ENCODE data around the gene HS1BP3.

Gene HS1BP3, protein sequence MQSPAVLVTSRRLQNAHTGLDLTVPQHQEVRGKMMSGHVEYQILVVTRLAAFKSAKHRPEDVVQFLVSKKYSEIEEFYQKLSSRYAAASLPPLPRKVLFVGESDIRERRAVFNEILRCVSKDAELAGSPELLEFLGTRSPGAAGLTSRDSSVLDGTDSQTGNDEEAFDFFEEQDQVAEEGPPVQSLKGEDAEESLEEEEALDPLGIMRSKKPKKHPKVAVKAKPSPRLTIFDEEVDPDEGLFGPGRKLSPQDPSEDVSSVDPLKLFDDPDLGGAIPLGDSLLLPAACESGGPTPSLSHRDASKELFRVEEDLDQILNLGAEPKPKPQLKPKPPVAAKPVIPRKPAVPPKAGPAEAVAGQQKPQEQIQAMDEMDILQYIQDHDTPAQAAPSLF

DNA sequence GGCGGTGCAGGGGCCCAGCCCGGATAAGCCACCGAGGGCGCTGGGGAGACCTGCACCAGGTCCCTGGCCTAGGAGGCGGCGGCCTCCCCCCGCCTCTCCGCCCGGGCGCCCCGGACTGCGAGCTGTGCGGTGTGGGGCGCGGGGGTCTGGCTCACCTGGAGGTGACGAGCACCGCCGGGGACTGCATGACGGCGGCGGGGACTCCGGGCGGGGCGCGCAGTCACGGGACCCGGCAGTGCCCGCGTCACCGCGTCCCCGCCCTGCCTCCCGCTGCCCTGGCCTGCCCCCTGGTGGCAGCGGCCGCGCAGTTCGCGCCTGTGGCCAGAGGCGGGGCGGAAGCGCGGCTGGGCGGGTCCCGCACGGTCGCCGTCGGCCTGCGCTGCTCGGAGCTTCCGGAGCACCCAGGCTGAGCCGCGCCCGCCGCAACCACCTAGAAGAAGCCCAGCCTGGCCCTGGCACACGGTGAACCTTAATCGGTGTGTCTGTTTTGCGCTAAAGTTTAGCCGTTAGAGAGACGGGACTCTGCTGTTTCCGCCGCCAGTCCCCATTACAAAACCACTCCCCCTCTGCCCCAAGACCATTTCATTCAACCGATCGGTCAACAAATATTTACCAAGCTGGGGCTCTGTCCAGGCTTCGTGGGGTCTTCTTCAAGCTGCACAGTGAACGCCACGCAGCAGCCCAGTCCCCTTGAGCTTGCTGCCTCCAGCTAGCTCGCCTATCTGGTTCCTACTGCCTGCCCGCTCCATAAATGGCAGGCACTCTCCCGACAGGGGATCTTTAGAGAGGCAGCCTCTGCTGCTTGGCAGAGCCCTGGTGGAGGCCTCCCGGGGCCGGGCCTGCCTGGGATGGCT, at the start of gene HS1BP3:
HS1BP3 (minus strand) TSS at position 222 of the 854 bp plus-strand sequence; CDS start at position 187, 35 bp downstream.
- H3K36me3 ChIP-seq: no peaks in the 10 kb centered on the region
- H3K9me3 ChIP-seq: no peaks in the 10 kb centered on the region
- H3K4me3 ChIP-seq: peak within 1 kb of the TSS; percentile 79
- no peaks in the 10 kb centered on the region for H3K27me3 ChIP-seq
- TF ChIP-seq Cebpa-rat (IDR thresholded peaks at IDR 0.05): no peak
- H3K4me2 ChIP-seq: peak within 1 kb of the TSS; percentile 98
- H3K4me1 ChIP-seq: peaks cover 53% of the 10 kb centered on the region
- peak within 1 kb of the TSS; percentile 73 for H3K27ac ChIP-seq
- H3K9ac ChIP-seq: peak within 1 kb of the TSS; percentile 80
- H4K20me1 ChIP-seq: no peaks in the 10 kb centered on the region

DNA sequence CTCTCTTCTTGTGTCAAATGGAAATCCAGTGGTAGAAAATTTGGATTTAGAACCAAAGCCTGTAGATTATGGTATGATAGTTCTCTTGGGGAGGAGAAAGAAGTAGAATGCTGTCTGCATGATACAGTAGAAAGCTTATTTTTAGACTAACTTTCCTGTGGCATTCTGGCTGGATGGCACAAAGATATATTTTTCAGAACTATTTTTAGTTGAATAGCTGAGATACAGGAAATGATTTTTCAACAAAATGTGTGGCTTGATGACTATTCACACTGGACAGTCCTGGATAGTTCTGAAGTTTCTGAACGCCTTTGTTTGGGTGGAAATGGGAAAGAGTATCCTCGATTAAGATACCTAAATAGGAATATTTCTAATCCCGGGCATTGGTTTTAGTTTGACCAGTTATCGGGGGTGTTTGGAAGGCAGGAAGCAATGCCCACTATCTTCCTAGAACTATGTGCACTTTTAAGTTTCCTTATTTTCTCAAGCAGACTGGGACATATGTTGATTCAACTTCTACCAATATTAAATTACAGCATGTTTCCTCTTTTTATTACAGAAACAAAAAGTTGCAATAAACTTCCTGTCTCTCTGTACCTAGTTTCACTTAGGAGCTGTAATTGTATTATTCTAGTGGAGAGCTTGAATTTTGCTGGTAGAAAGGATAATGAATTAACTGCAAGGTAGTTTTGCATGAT, 48.2 kb upstream of the HS1BP3 start:
- Histone ChIP-seq H3K9ac (no peak overlapping the region), H3K4me1 (peaks cover 21% of the 10 kb centered on the region), H3K27me3 (no peaks in the 10 kb centered on the region), H3K9me3 (no peaks in the 10 kb centered on the region), H3K36me3 (peaks cover 39% of the 10 kb centered on the region), H3K27ac (peak overlapping the region; percentile 19; the same call in 1 of the 2 replicates), H4K20me1 (no peaks in the 10 kb centered on the region), H3K4me2 (peak overlapping the region; percentile 74), H3K4me3 (no peak overlapping the region)
- TF ChIP-seq Cebpa-rat (IDR thresholded peaks at IDR 0.05): no peak

DNA sequence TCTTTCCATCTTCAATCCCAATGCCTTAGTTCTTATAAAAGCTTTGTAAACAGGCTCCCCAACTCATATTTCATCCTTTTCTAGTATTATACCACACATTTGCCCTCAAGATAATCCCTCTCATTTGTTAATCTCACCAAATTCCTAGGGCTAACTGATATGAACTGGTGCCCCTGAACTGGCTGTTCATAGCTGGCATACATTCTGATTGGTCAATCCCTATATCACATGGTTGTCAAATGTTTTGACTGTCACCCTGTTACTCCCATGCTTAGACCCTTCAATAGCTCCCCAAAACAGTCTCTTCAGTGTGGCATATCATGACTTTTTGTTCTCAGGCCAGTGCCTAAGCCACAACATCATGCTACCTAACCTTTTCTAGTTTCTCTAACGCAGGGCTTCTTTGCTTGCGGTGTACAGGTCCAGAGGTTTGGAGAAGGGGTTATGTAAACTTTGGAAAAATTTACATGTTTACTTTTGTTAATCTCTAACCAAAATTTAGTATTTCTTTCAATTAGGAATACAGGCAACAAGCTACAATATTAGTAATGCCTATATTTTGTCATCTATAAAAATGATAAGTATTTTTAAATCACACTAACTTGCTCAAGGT, 46.5 kb upstream of the HS1BP3 start:
- Histone ChIP-seq H3K4me1 (peaks cover 21% of the 10 kb centered on the region), H3K9me3 (no peaks in the 10 kb centered on the region), H3K4me3 (no peak overlapping the region), H3K9ac (no peak overlapping the region), H3K27me3 (no peaks in the 10 kb centered on the region), H3K36me3 (peaks cover 52% of the 10 kb centered on the region), H4K20me1 (no peaks in the 10 kb centered on the region), H3K4me2 (no peak overlapping the region), H3K27ac (no peak overlapping the region)
- no peak for TF ChIP-seq Cebpa-rat (IDR thresholded peaks at IDR 0.05)

DNA sequence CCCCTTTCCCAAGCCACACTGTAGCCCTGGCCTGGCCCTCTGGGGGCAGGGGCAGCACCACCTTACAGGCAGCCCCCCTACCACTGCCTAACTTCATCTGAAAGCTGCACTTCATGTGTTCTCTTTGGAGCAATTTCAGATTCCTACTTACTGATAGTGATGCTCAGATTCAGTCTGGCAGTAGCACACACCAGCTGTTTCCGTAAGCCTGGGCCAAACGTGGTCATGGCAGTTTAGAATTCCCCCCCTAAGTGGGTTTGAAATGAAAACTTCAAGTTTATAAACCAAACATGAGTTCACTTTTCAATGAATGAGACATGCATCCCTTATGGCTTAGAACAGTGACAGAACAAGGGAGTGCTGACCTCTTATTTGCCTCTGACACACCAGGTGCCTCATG, 45.5 kb upstream of the HS1BP3 start:
- Histone ChIP-seq H3K9me3 (no peaks in the 10 kb centered on the region), H3K4me3 (no peak overlapping the region), H3K27ac (no peak overlapping the region), H3K36me3 (peaks cover 53% of the 10 kb centered on the region), H3K4me2 (no peak overlapping the region), H3K4me1 (peaks cover 21% of the 10 kb centered on the region), H3K27me3 (no peaks in the 10 kb centered on the region), H4K20me1 (no peaks in the 10 kb centered on the region), H3K9ac (no peak overlapping the region)
- no peak for TF ChIP-seq Cebpa-rat (IDR thresholded peaks at IDR 0.05)

DNA sequence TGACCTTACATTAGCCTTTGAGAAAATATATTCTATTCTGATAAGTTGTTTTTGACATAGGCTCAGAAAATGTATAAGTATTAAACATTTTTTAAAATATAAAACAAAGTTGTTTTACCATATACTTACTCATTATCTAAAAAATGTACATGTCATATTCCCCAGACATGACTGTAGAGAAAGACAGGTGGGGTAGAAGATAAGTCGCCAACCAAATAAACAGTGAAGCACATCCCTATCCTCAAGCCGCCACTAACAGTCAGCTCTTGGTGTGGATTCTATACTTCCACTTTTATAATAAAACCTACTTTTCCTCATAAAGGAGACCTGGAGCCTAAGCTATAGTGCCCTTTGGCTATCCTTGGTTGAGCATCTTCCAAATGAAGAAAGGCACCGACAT, 42.4 kb upstream of the HS1BP3 start:
- no peak overlapping the region for H3K4me2 ChIP-seq
- H3K4me1 ChIP-seq: peaks cover 3% of the 10 kb centered on the region
- TF ChIP-seq Cebpa-rat (IDR thresholded peaks at IDR 0.05): no peak
- H3K27me3 ChIP-seq: no peaks in the 10 kb centered on the region
- no peak overlapping the region for H3K27ac ChIP-seq
- H3K9me3 ChIP-seq: no peaks in the 10 kb centered on the region
- H3K9ac ChIP-seq: no peak overlapping the region
- H3K4me3 ChIP-seq: no peak overlapping the region
- peaks cover 71% of the 10 kb centered on the region for H3K36me3 ChIP-seq
- no peaks in the 10 kb centered on the region for H4K20me1 ChIP-seq

DNA sequence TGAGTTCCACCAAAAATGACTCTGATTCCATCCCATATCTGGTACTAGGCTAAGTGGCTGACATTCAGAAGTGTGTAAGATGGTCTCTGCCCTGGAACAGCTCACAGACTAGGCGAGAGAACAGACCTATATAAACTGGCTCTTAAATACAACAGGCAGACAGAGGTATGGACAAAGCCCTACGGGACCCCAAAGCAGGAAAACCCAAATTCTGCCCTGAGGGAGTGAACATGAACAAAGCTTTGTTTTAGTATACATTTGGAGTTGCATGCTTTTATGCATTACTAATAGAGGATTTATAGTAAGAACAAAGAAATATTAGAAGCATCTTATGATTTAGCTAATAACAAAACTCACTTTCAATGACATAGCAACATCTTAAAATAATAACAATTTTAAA, 41.2 kb upstream of the HS1BP3 start:
- no peaks in the 10 kb centered on the region for H3K9me3 ChIP-seq
- H3K27me3 ChIP-seq: no peaks in the 10 kb centered on the region
- TF ChIP-seq Cebpa-rat (IDR thresholded peaks at IDR 0.05): no peak
- no peak overlapping the region for H3K27ac ChIP-seq
- H3K4me2 ChIP-seq: no peak overlapping the region
- no peak overlapping the region for H3K4me3 ChIP-seq
- no peaks in the 10 kb centered on the region for H4K20me1 ChIP-seq
- H3K4me1 ChIP-seq: no peaks in the 10 kb centered on the region
- no peak overlapping the region for H3K9ac ChIP-seq
- H3K36me3 ChIP-seq: peaks cover 79% of the 10 kb centered on the region

DNA sequence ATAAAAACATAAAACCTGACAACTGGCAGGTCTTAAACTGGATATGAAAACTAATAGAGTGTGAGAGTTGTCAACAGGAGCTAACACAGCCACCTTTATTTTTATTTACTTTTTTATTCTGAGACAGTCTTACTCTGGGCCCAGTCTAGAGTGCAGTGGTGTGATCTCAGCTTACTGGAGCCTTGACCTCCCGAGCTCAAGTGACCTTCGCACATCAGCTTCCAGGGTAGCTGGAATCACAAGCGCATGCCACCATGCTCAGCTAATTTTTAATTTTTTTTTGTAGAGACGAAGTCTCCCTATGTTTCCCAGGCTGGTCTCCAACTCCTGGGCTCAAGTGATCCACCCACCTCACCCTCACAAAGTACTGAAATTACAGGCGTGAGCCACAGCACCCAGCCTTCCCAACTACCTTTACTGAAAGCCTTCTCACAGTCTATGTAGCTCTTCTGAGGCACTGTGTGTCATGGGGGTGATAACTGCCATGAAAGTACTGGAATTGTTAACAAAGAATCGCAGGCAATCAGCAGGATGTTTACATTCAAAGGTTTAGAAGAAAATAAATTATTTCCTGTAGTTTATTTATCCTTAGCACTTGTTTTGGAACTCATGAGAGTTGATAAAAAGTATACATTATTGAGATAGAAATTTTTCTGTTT, 40.3 kb upstream of the HS1BP3 start:
- no peaks in the 10 kb centered on the region for H3K9me3 ChIP-seq
- no peak overlapping the region for H3K9ac ChIP-seq
- no peaks in the 10 kb centered on the region for H3K27me3 ChIP-seq
- no peak for TF ChIP-seq Cebpa-rat (IDR thresholded peaks at IDR 0.05)
- no peaks in the 10 kb centered on the region for H3K4me1 ChIP-seq
- no peak overlapping the region for H3K4me2 ChIP-seq
- H3K4me3 ChIP-seq: no peak overlapping the region
- H3K36me3 ChIP-seq: peaks cover 79% of the 10 kb centered on the region
- H3K27ac ChIP-seq: no peak overlapping the region
- no peaks in the 10 kb centered on the region for H4K20me1 ChIP-seq

DNA sequence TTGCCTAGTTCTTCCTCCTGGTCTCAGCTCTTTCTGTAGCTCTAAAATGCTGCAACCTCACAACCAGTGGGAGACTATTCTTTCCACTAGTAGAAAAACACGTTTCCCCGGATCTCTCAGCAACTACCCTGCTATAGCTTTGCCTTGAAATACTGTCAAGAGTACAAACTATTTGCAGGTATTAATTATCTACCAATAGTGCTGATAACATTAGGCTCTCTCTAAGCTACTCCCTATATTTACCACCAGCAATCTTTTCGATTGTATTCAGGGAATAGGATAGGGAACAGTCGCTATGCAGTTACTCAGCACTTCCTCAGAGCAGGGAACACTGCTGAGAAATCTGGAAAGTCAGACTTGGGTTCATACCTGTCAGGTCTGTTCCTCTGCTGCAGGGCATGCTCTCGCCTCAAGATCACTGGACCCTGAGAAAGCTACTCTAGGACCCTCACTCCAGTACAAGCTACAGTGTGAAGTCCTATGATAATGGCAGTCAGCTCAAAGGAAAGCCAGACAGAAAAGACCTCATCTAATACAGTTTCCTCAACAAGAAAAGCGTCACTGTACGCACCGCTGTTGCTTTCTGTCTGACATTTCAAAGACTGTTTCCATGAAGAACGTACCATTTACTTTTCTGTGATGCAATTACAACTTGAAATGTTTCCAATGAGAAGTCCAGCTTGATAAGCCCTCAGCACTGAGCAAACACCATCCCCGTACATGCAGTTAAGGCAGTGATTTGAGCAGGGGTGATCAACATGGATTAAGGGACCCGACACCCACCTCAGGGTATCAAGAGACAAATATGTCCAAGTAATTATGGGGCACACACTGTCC, 38.7 kb upstream of the HS1BP3 start:
- no peak overlapping the region for H3K27ac ChIP-seq
- no peaks in the 10 kb centered on the region for H3K27me3 ChIP-seq
- no peak overlapping the region for H3K4me3 ChIP-seq
- H3K4me1 ChIP-seq: no peaks in the 10 kb centered on the region
- peaks cover 81% of the 10 kb centered on the region for H3K36me3 ChIP-seq
- no peaks in the 10 kb centered on the region for H4K20me1 ChIP-seq
- no peak overlapping the region for H3K4me2 ChIP-seq
- TF ChIP-seq Cebpa-rat (IDR thresholded peaks at IDR 0.05): no peak
- no peaks in the 10 kb centered on the region for H3K9me3 ChIP-seq
- H3K9ac ChIP-seq: no peak overlapping the region

All from BLaER1 (cell line).